Keratinocyte (primary cell): Measurements from ENCODE around the gene TSFM. TPM values are rescaled to one million over a fixed set of nuclear protein-coding genes. Genes with fewer than 3 reads are reported as not detected.

Experiments
- DNase-seq: peaks from one replicate; pipeline ENCODE4 v3.0.0-alpha.2; 2011; ENCODE audit warnings: low read depth, missing footprints, low spot score
- FAIRE-seq: peaks from 2 replicates; lab custom pipeline; 2011; peaks lifted over from hg19 to GRCh38; lab: Jason Lieb, UNC
- H2AFZ ChIP-seq: 2 replicates; pipeline ENCODE4 v1.6.0; 2012; ENCODE audit warnings: low read length, control low read depth, inconsistent platforms; ENCODE audit not compliant: control insufficient read depth
- H3K27ac ChIP-seq: 2 replicates; pipeline ENCODE4 v1.5.1; 2011; ENCODE audit warnings: low read length; ENCODE audit not compliant: control insufficient read depth, insufficient read depth
- H3K27me3 ChIP-seq: 3 replicates; pipeline ENCODE4 v1.6.0; 2011; ENCODE audit warnings: low read length; ENCODE audit not compliant: control insufficient read depth, insufficient read depth; ENCODE audit errors: extremely low read depth
- H3K36me3 ChIP-seq, 2 experiments: 2 replicates in 1 of 2; 3 replicates in 1 of 2; pipeline ENCODE4 v1.5.1; 2011; ENCODE audit warnings: low read length in 2 of 2, mild to moderate bottlenecking in 1 of 2; ENCODE audit not compliant: control insufficient read depth in 2 of 2, insufficient read depth in 2 of 2; ENCODE audit errors: extremely low read depth in 1 of 2
- H3K4me1 ChIP-seq: 3 replicates; pipeline ENCODE4 v1.5.1; 2011; ENCODE audit warnings: low read length; ENCODE audit not compliant: control insufficient read depth, insufficient read depth; ENCODE audit errors: extremely low read depth
- H3K4me2 ChIP-seq: 3 replicates; pipeline ENCODE4 v1.6.0; 2011; ENCODE audit warnings: low read depth, low read length; ENCODE audit not compliant: control insufficient read depth, insufficient read depth; ENCODE audit errors: extremely low read depth
- H3K4me3 ChIP-seq, 3 experiments: fragments of 200-600 bp in 1 of 3; sonication (generic) in 1 of 3; 2 replicates in 2 of 3; 3 replicates in 1 of 3; pipeline ENCODE4 v1.5.1; 2011 to 2016; ENCODE audit warnings: low read length in 3 of 3, mild to moderate bottlenecking in 3 of 3, control low read depth in 2 of 3, inconsistent platforms in 1 of 3, low read depth in 1 of 3, mixed read lengths in 1 of 3, mixed run types in 1 of 3, moderate library complexity in 1 of 3; ENCODE audit not compliant: control insufficient read depth in 2 of 3, insufficient read depth in 2 of 3; ENCODE audit errors: extremely low read depth in 1 of 3
- H3K79me2 ChIP-seq: 2 replicates; pipeline ENCODE4 v1.6.0; 2012; ENCODE audit warnings: low read length; ENCODE audit not compliant: control insufficient read depth, insufficient read depth
- H3K9ac ChIP-seq: 3 replicates; pipeline ENCODE4 v1.6.0; 2011; ENCODE audit warnings: low read length; ENCODE audit not compliant: control insufficient read depth, insufficient read depth; ENCODE audit errors: extremely low read depth
- H3K9me1 ChIP-seq: 3 replicates; pipeline ENCODE4 v1.6.0; 2011; ENCODE audit warnings: low read length; ENCODE audit not compliant: control insufficient read depth, insufficient read depth; ENCODE audit errors: extremely low read depth
- H3K9me3 ChIP-seq: 2 replicates; pipeline ENCODE4 v1.5.1; 2012; ENCODE audit warnings: low read depth, low read length; ENCODE audit not compliant: control insufficient read depth
- H4K20me1 ChIP-seq: 3 replicates; pipeline ENCODE4 v1.6.0; 2011; ENCODE audit warnings: low read length; ENCODE audit not compliant: control insufficient read depth, insufficient read depth; ENCODE audit errors: extremely low read depth
- EZH2 ChIP-seq: IDR thresholded peaks from one replicate; pipeline ENCODE4 v1.6.1; 2012; ENCODE audit warnings: inconsistent platforms, mild to moderate bottlenecking, low read length, moderate library complexity
- dilution Hi-C: fragments of 300-500 bp; cut with MboI; formaldehyde crosslinking; loops from one replicate; pipeline ENCODE4 v1.7.0; 2020; ENCODE audit warnings: low sequenced_read_pairs; ENCODE audit not compliant: extremely low pct_ligation_motif_present
- polyA plus RNA-seq, 5 experiments: library from polyadenylated mRNA; depleted of rRNA in 3 of 5; stranded (reverse) in 3 of 5; stranded (forward) in 1 of 5; unstranded in 1 of 5; fragments of >200 nt; gene quantifications; 1 replicate in 1 of 5; 2 replicates in 3 of 5; 3 replicates in 1 of 5; pipeline versions ENCODE4 v1.2.1 to v1.2.3, GENCODE V29; 2011 to 2012; ENCODE audit warnings: missing spikeins in 2 of 5, low read depth in 1 of 5, low replicate concordance in 1 of 5
- TF ChIP-seq, protein P1 (sequence below), 3 experiments: IDR thresholded peaks in 1 of 3; conservative IDR thresholded peaks in 1 of 3; optimal IDR thresholded peaks in 1 of 3; 2 replicates in 2 of 3; 3 replicates in 1 of 3; pipeline versions ENCODE3 to v1.5.1; 2011; ENCODE audit warnings: low read length in 3 of 3, mild to moderate bottlenecking in 3 of 3, moderate library complexity in 2 of 3, control low read depth in 1 of 3, inconsistent platforms in 1 of 3; ENCODE audit not compliant: insufficient read depth in 2 of 3; ENCODE audit errors: extremely low read depth in 1 of 3

Gene TSFM
- polyA plus RNA-seq, 1 donor (not counting 4 experiments of a cell fraction or from before 2014, with no cell fraction given), result 30.5 TPM

- no peak overlapping the region for H3K27ac ChIP-seq
- no peaks in the 10 kb centered on the region for H3K27me3 ChIP-seq
- H4K20me1 ChIP-seq, result no peaks in the 10 kb centered on the region
- H3K9me1 ChIP-seq, result no peaks in the 10 kb centered on the region
- H3K4me3 ChIP-seq, result no peak overlapping the region
- peaks cover 16% of the 10 kb centered on the region for H3K79me2 ChIP-seq
- no peaks in the 10 kb centered on the region for H3K9me3 ChIP-seq
- no peak overlapping the region for H3K4me2 ChIP-seq
- H2AFZ ChIP-seq, result no peak overlapping the region
- H3K36me3 ChIP-seq, result peaks cover 3 to 11% of the 10 kb centered on the region in 2 experiments
- no peak for DNase-seq
- peaks cover 8% of the 10 kb centered on the region for H3K4me1 ChIP-seq
- H3K9ac ChIP-seq, result no peak overlapping the region
- dilution Hi-C loops, result no loop called here
- TF ChIP-seq, protein P1, sequence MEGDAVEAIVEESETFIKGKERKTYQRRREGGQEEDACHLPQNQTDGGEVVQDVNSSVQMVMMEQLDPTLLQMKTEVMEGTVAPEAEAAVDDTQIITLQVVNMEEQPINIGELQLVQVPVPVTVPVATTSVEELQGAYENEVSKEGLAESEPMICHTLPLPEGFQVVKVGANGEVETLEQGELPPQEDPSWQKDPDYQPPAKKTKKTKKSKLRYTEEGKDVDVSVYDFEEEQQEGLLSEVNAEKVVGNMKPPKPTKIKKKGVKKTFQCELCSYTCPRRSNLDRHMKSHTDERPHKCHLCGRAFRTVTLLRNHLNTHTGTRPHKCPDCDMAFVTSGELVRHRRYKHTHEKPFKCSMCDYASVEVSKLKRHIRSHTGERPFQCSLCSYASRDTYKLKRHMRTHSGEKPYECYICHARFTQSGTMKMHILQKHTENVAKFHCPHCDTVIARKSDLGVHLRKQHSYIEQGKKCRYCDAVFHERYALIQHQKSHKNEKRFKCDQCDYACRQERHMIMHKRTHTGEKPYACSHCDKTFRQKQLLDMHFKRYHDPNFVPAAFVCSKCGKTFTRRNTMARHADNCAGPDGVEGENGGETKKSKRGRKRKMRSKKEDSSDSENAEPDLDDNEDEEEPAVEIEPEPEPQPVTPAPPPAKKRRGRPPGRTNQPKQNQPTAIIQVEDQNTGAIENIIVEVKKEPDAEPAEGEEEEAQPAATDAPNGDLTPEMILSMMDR (optimal IDR thresholded peaks at IDR 0.05 in 1 of 3, IDR thresholded peaks at IDR 0.05 in 1 of 3, conservative IDR thresholded peaks at IDR 0.05 in 1 of 3; ENCODE audit: extremely low read depth in 1 of 3, insufficient read depth in 2 of 3, low read length in 3 of 3), result no peak
- TF ChIP-seq EZH2, result no peak
- FAIRE-seq, result no peak
Observed at GRCh38 chr12:57780284-57780897, 2.2 kb upstream of the TSFM start.

DNA sequence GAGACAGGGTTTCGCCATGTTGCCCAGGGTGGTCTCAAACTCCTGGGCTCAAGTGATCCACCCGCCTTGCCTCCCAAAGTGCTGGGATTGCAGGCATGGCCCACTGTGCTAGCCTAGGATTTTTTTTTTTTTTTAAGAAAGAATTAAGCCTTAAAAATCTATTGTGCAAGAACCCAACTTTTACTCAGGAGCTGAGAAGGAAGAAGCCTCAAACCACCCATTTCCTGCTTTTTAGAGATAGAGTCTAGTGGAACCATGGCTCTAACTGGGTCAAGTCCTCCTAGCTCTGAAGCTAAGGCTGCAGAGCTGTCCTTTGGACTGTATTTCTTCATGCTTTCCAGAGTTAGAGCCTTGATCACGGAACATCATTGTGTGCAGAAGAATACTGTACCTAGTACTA is 1.3 kb upstream of the TSFM start:
- H3K9me3 ChIP-seq, result no peaks in the 10 kb centered on the region
- dilution Hi-C loops, result no loop called here
- peaks cover 2 to 8% of the 10 kb centered on the region in 2 experiments for H3K36me3 ChIP-seq

More for the DNA sequence above, 1.3 kb upstream of the TSFM start:
- Histone ChIP-seq H2AFZ (no peak overlapping the region), H3K27me3 (no peaks in the 10 kb centered on the region), H3K4me2 (no peak overlapping the region), H3K9me1 (no peaks in the 10 kb centered on the region), H4K20me1 (no peaks in the 10 kb centered on the region), H3K4me3 (no peak overlapping the region), H3K9ac (no peak overlapping the region), H3K79me2 (peaks cover 16% of the 10 kb centered on the region), H3K4me1 (peaks cover 8% of the 10 kb centered on the region), H3K27ac (no peak overlapping the region)
- FAIRE-seq (no peak), DNase-seq (no peak)
- TF ChIP-seq EZH2, result no peak
- TF ChIP-seq, protein P1 (optimal IDR thresholded peaks at IDR 0.05 in 1 of 3, IDR thresholded peaks at IDR 0.05 in 1 of 3, conservative IDR thresholded peaks at IDR 0.05 in 1 of 3; ENCODE audit: extremely low read depth in 1 of 3, insufficient read depth in 2 of 3, low read length in 3 of 3), result no peak
